ENCODE data around the gene JAKMIP1.

The JAKMIP1 gene

GRCh38 chr4:6105311-6105911 lies 94.9 kb downstream of the JAKMIP1 start:
- DNase-seq (ENCODE audit: low spot score in 2 of 2): no peak
- Histone ChIP-seq H3K9me3 (no peaks in the 10 kb centered on the region), H3K27me3 (ENCODE audit: low read depth) (peaks cover 10% of the 10 kb centered on the region), H3K4me1 (no peaks in the 10 kb centered on the region; the same call in 1 of the 2 replicates), H3K4me3 (no peak overlapping the region), H3K36me3 (replicated peaks) (no peaks in the 10 kb centered on the region)
- in situ Hi-C loops (cut with MboI; ENCODE audit: low sequenced_read_pairs): no loop called here

DNA sequence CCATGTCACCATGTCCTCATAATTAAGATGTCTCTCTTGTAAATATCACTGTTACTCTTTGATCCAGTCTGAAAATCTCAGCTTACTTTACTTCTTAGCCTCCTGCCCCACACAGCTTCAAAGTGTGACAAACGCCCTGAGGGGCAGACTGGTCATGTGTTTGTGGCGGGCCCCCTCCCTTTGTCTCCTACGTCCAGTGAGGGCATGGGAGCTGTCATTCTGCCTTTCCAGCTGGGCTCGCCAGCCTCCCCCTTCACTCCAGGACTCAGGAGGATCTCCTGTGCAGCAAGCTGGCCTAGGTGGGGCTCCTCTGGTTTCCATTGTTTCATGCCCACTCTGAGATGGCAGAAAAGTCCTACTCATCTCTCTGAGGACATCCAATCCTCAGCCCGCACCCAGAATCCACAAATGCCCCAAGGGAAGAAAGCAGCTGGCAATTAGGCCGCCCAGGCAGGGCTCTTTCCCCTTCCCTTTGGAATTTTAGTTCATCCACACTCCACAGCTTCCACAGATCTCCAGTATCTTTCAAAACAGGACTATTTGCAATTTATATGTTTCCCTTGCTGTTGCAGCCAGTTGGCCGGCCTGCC lies 95.7 kb downstream of the JAKMIP1 start:
- Histone ChIP-seq H3K27me3 (ENCODE audit: low read depth) (peaks cover 15% of the 10 kb centered on the region), H3K4me1 (no peaks in the 10 kb centered on the region; the same call in 1 of the 2 replicates), H3K4me3 (no peak overlapping the region), H3K9me3 (no peaks in the 10 kb centered on the region), H3K36me3 (replicated peaks) (no peaks in the 10 kb centered on the region)
- DNase-seq (ENCODE audit: low spot score in 2 of 2): peak in 1 of 2 experiments; percentile 56
- in situ Hi-C loops (cut with MboI; ENCODE audit: low sequenced_read_pairs): no loop called here

- in situ Hi-C loops (cut with MboI; ENCODE audit: low sequenced_read_pairs): no loop called here
- no peaks in the 10 kb centered on the region for H3K36me3 ChIP-seq (replicated peaks)
- H3K9me3 ChIP-seq: no peaks in the 10 kb centered on the region
- H3K27me3 ChIP-seq (ENCODE audit: low read depth): peaks cover 21% of the 10 kb centered on the region
- no peak for DNase-seq (ENCODE audit: low spot score in 2 of 2)
- no peak overlapping the region for H3K4me3 ChIP-seq
- H3K4me1 ChIP-seq: no peaks in the 10 kb centered on the region
Measured at GRCh38 chr4:6097581-6097980, 102.8 kb downstream of the JAKMIP1 start.

DNA sequence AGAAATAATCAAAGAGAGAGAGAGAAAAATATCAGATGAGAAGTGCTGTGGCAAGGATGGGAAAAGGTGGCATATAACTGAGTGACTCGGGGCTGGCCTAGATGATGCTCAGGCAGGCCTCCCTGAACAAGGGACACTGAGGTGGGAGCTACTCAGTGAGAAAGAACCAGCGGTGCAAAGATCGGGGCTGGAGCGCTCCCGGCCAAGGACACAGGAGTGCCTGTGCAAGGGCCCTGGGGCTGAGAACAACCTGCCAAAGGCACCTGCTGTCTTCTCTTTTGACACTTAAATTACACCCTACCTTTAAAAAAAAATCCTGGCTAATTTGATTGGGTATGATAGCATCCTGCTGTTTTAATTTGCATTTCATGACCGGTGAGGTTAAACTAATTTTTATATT lies 104.5 kb downstream of the JAKMIP1 start:
- in situ Hi-C loops (cut with MboI; ENCODE audit: low sequenced_read_pairs): no loop called here
- Histone ChIP-seq H3K27me3 (ENCODE audit: low read depth) (peaks cover 24% of the 10 kb centered on the region), H3K9me3 (no peaks in the 10 kb centered on the region), H3K4me3 (no peak overlapping the region), H3K36me3 (replicated peaks) (no peaks in the 10 kb centered on the region), H3K4me1 (no peaks in the 10 kb centered on the region)
- no peak for DNase-seq (ENCODE audit: low spot score in 2 of 2)

GRCh38 chr4:6095023-6095752 lies 105.2 kb downstream of the JAKMIP1 start:
- DNase-seq (ENCODE audit: low spot score in 2 of 2): no peak
- in situ Hi-C loops (cut with MboI; ENCODE audit: low sequenced_read_pairs): no loop called here
- no peaks in the 10 kb centered on the region for H3K9me3 ChIP-seq
- no peak overlapping the region for H3K4me3 ChIP-seq
- H3K4me1 ChIP-seq: no peaks in the 10 kb centered on the region
- H3K36me3 ChIP-seq (replicated peaks): no peaks in the 10 kb centered on the region
- peaks cover 18% of the 10 kb centered on the region for H3K27me3 ChIP-seq (ENCODE audit: low read depth)

DNA sequence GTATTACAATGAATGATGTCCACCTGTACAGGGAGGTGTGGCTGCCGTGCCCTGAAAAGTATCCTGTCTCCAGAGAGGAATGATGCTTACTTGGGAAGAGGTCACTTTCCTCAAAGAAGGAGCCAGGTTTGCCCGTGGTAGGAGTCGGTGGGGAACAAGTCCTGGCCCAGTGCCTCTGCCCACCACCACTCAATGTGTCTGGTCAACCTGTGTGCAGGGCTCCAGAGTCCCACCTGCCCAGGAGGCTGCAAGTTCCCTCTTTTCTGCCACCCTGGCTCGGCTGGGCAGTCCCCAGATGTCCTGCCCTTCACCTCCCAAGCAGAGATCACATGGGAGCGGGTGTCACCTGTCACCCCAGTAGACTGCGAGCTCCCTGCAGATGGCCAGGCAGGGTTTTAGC lies 106.7 kb downstream of the JAKMIP1 start:
- DNase-seq (ENCODE audit: low spot score in 2 of 2): no peak
- Histone ChIP-seq H3K27me3 (ENCODE audit: low read depth) (peaks cover 10% of the 10 kb centered on the region), H3K4me1 (no peaks in the 10 kb centered on the region), H3K9me3 (no peaks in the 10 kb centered on the region), H3K4me3 (no peak overlapping the region), H3K36me3 (replicated peaks) (no peaks in the 10 kb centered on the region)
- in situ Hi-C loops (cut with MboI; ENCODE audit: low sequenced_read_pairs): no loop called here

DNA sequence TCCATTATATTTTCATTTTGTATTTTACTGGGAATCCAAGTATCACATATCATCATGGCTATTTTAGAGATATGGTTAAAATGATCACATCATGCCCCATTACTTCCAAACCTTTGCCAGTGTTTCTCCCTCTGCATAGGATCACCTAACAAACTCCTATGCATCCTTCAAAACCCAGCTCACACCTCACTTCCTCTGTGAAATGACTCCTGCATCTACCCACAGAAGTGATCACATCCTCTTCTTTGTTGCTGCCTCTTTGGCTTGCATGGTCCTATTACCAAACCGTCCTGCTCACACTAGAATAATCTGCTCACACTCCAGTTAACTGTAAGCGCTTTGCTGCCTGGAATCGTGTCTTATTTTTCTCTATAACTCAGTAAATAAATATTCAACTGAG lies 107.4 kb downstream of the JAKMIP1 start:
- H3K4me3 ChIP-seq: no peak overlapping the region
- no peaks in the 10 kb centered on the region for H3K4me1 ChIP-seq
- peaks cover 10% of the 10 kb centered on the region for H3K27me3 ChIP-seq (ENCODE audit: low read depth)
- no peaks in the 10 kb centered on the region for H3K9me3 ChIP-seq
- no peak for DNase-seq (ENCODE audit: low spot score in 2 of 2)
- in situ Hi-C loops (cut with MboI; ENCODE audit: low sequenced_read_pairs): no loop called here
- H3K36me3 ChIP-seq (replicated peaks): no peaks in the 10 kb centered on the region

GRCh38 chr4:6092131-6092530 lies 108.2 kb downstream of the JAKMIP1 start:
- no peak for DNase-seq (ENCODE audit: low spot score in 2 of 2)
- in situ Hi-C loops (cut with MboI; ENCODE audit: low sequenced_read_pairs): no loop called here

DNA sequence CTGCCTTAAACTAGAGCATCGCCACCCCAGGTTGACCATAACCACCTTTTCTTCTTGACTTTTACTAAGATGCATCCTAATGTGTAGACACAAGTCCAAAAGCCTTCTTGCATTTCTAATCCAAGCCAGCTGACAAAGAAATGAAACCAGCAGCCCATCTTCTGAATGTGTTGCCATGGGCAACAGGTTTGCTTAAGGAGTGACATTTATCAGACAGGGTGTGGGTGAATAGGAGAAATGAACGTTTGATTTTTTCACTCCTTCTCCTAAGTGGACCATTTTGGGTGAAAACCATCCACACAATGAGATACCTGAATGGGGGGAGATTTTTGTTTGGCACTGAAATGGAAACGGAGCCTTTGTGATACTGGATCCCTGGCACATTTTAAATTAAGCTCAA lies 109.4 kb downstream of the JAKMIP1 start:
- Histone ChIP-seq H3K9me3 (no peaks in the 10 kb centered on the region), H3K4me3 (no peak overlapping the region), H3K4me1 (no peaks in the 10 kb centered on the region), H3K27me3 (ENCODE audit: low read depth) (0 out of 2 replicates have a peak, but pooled peaks cover 8% of the 10 kb centered on the region), H3K36me3 (replicated peaks) (no peaks in the 10 kb centered on the region)
- in situ Hi-C loops (cut with MboI; ENCODE audit: low sequenced_read_pairs): no loop called here
- DNase-seq (ENCODE audit: low spot score in 2 of 2): no peak

More at GRCh38 chr4:6092131-6092530, 108.2 kb downstream of the JAKMIP1 start:
- Histone ChIP-seq H3K36me3 (replicated peaks) (no peaks in the 10 kb centered on the region), H3K4me3 (no peak overlapping the region), H3K4me1 (no peaks in the 10 kb centered on the region), H3K27me3 (ENCODE audit: low read depth) (peaks cover 13% of the 10 kb centered on the region; the same call in 1 of the 2 replicates), H3K9me3 (no peaks in the 10 kb centered on the region)

DNA sequence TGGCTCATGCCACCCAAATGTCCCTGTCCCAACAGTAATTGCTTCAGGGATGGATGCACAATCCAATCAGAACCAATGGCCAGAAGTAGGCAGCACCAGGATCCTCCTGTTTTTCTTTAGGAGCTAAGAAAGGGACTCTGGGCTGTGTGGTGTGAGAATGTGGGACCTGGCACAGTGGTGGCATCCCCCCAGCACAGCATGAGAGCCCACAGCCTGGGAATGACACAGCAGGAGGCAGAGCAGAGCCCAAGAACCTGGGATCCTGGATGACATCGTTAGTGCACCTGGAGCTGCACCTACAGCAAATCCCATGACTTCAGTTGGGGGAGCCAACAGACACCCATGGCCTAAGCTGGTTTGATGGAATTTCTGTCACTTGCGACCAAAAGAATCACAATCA lies 111.4 kb downstream of the JAKMIP1 start:
- in situ Hi-C loops (cut with MboI; ENCODE audit: low sequenced_read_pairs): no loop called here
- Histone ChIP-seq H3K4me3 (no peak overlapping the region), H3K27me3 (ENCODE audit: low read depth) (0 out of 2 replicates have a peak, but pooled peaks cover 11% of the 10 kb centered on the region), H3K36me3 (replicated peaks) (no peaks in the 10 kb centered on the region), H3K4me1 (no peaks in the 10 kb centered on the region), H3K9me3 (no peaks in the 10 kb centered on the region)
- DNase-seq (ENCODE audit: low spot score in 2 of 2): no peak

- DNase-seq (ENCODE audit: low spot score in 2 of 2): peak; percentile 22 to 64
- in situ Hi-C loops (cut with MboI; ENCODE audit: low sequenced_read_pairs): no loop called here
- Histone ChIP-seq H3K4me3 (no peak overlapping the region), H3K36me3 (replicated peaks) (no peaks in the 10 kb centered on the region), H3K27me3 (ENCODE audit: low read depth) (0 out of 2 replicates have a peak, but pooled peaks cover 11% of the 10 kb centered on the region), H3K9me3 (no peaks in the 10 kb centered on the region), H3K4me1 (no peaks in the 10 kb centered on the region)
Measured at GRCh38 chr4:6087669-6088341, 112.5 kb downstream of the JAKMIP1 start.

- Histone ChIP-seq H3K4me3 (no peak overlapping the region), H3K9me3 (no peaks in the 10 kb centered on the region), H3K36me3 (replicated peaks) (no peaks in the 10 kb centered on the region), H3K27me3 (ENCODE audit: low read depth) (0 out of 2 replicates have a peak, but pooled peaks cover 11% of the 10 kb centered on the region), H3K4me1 (no peaks in the 10 kb centered on the region)
- DNase-seq (ENCODE audit: low spot score in 2 of 2): no peak
- in situ Hi-C loops (cut with MboI; ENCODE audit: low sequenced_read_pairs): no loop called here
Measured at GRCh38 chr4:6086846-6087245, 113.5 kb downstream of the JAKMIP1 start.

- no peak for DNase-seq (ENCODE audit: low spot score in 2 of 2)
- in situ Hi-C loops (cut with MboI; ENCODE audit: low sequenced_read_pairs): no loop called here
Measured at GRCh38 chr4:6085691-6086628, 114.4 kb downstream of the JAKMIP1 start.

More at GRCh38 chr4:6085691-6086628, 114.4 kb downstream of the JAKMIP1 start:
- Histone ChIP-seq H3K27me3 (ENCODE audit: low read depth) (0 out of 2 replicates have a peak, but pooled peaks cover 6% of the 10 kb centered on the region), H3K4me1 (no peaks in the 10 kb centered on the region), H3K4me3 (no peak overlapping the region), H3K36me3 (replicated peaks) (no peaks in the 10 kb centered on the region), H3K9me3 (no peaks in the 10 kb centered on the region)

Measured in HAP-1 (cell line).